ENCODE data around the gene PRICKLE2.

The PRICKLE2 gene

DNA sequence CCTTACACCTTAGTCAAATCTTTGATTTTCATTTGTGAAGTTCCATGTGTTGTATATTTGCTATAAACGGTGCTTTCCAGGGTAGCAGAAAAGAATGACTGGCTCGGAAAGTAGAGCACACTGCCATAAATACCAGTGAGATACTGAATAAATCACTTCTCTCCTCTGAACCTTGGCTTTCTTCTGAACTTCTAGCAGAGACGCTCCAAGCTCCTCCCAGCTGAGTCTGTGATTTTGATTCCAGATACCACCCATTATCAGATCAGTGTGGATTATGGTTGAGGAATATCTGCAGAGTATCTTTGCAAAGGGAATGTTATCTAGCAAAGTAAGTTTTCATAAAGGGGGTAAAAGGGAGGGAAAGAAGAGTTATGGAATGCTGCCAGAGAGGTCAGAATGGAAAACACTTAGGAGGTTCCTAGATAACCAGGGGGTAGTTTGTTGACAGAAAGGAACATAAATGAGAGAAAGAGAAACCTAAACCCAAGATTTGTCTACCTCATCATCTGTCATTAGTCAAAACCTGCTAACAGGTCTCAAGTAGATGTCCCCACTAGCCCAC is 103.4 kb downstream of the PRICKLE2 start:
- Histone ChIP-seq H3K27ac (no peak overlapping the region), H3K4me3 (ENCODE audit: low read depth in 1 of 2, low read length in 1 of 2) (no peak overlapping the region), H3K4me1 (ENCODE audit: control insufficient read depth in 1 of 2, insufficient read depth in 1 of 2, low read depth in 1 of 2, low read length in 1 of 2) (no peaks in the 10 kb centered on the region), H3K27me3 (peaks cover 43% of the 10 kb centered on the region), H3K36me3 (no peaks in the 10 kb centered on the region), H3K9me3 (no peaks in the 10 kb centered on the region)
- TF ChIP-seq, protein P1, sequence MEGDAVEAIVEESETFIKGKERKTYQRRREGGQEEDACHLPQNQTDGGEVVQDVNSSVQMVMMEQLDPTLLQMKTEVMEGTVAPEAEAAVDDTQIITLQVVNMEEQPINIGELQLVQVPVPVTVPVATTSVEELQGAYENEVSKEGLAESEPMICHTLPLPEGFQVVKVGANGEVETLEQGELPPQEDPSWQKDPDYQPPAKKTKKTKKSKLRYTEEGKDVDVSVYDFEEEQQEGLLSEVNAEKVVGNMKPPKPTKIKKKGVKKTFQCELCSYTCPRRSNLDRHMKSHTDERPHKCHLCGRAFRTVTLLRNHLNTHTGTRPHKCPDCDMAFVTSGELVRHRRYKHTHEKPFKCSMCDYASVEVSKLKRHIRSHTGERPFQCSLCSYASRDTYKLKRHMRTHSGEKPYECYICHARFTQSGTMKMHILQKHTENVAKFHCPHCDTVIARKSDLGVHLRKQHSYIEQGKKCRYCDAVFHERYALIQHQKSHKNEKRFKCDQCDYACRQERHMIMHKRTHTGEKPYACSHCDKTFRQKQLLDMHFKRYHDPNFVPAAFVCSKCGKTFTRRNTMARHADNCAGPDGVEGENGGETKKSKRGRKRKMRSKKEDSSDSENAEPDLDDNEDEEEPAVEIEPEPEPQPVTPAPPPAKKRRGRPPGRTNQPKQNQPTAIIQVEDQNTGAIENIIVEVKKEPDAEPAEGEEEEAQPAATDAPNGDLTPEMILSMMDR (IDR thresholded peaks at IDR 0.05), result no peak

DNA sequence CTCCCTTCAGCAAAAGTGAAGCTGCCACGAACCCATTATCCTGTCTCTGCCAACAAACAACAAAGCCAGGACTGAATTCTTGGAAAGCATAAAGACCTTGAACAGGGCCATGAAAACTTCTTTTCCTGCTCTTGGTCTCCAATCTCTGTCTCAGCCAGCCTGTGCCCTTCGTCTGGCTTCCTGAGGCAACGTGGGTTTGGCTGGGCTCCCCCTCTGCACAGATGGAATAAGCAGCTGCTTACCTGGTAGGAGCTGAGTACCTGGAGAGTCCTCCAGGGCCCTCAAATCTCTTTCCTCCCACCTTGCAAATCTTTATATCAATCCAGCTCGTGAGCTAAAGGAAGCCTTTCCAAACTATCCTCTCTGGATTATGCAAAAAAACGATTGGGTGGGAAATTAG is 104.4 kb downstream of the PRICKLE2 start:
- Histone ChIP-seq H3K4me3 (ENCODE audit: low read depth in 1 of 2, low read length in 1 of 2) (no peak overlapping the region), H3K9me3 (no peaks in the 10 kb centered on the region), H3K4me1 (ENCODE audit: control insufficient read depth in 1 of 2, insufficient read depth in 1 of 2, low read depth in 1 of 2, low read length in 1 of 2) (no peaks in the 10 kb centered on the region), H3K36me3 (no peaks in the 10 kb centered on the region), H3K27me3 (peaks cover 46% of the 10 kb centered on the region), H3K27ac (no peak overlapping the region)
- TF ChIP-seq, protein P1 (IDR thresholded peaks at IDR 0.05), result no peak

DNA sequence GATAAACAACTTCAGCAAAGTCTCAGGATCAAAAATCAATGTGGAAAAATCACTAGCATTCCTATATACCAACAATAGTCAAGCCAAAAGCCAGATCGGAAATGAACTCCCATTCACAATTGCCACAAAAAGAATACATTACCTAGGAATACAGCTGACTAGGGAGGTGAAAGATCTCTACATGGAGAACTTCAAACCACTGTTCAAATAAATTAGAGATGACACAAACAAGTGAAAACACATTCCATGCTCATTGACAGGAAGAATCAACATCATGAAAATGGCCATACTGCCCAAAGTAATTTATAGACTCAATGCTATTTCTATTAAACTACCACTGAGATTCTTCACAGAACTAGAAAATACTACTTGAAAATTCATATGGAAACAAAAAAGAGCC is 107.8 kb downstream of the PRICKLE2 start:
- H3K36me3 ChIP-seq, result no peaks in the 10 kb centered on the region
- no peaks in the 10 kb centered on the region for H3K9me3 ChIP-seq
- peaks cover 42% of the 10 kb centered on the region for H3K27me3 ChIP-seq
- H3K27ac ChIP-seq, result no peak overlapping the region
- TF ChIP-seq, protein P1 (IDR thresholded peaks at IDR 0.05), result no peak
- H3K4me1 ChIP-seq (ENCODE audit: control insufficient read depth in 1 of 2, insufficient read depth in 1 of 2, low read depth in 1 of 2, low read length in 1 of 2), result no peaks in the 10 kb centered on the region
- no peak overlapping the region for H3K4me3 ChIP-seq (ENCODE audit: low read depth in 1 of 2, low read length in 1 of 2)

DNA sequence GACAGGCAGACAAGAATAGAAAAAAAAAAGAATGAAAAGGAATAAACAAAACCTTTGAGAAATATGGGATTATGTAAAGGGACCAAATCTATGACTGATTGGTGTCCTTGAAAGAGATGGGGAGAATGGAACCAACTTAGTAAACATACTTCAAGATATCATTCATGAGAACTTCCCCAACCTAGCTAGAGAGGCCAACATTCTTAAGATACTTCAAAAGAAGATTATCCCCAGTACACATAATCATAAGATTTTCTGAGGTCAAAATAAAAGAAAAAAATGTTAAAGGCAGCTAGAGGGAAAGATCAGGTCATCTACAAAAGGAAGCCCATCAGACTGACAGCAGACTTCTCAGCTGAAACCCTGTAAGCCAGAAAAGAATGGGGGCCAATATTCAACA is 110.6 kb downstream of the PRICKLE2 start:
- Histone ChIP-seq H3K9me3 (no peaks in the 10 kb centered on the region), H3K27me3 (peaks cover 16% of the 10 kb centered on the region), H3K4me3 (ENCODE audit: low read depth in 1 of 2, low read length in 1 of 2) (no peak overlapping the region), H3K27ac (no peak overlapping the region), H3K4me1 (ENCODE audit: control insufficient read depth in 1 of 2, insufficient read depth in 1 of 2, low read depth in 1 of 2, low read length in 1 of 2) (no peaks in the 10 kb centered on the region), H3K36me3 (no peaks in the 10 kb centered on the region)
- TF ChIP-seq, protein P1 (IDR thresholded peaks at IDR 0.05), result no peak

DNA sequence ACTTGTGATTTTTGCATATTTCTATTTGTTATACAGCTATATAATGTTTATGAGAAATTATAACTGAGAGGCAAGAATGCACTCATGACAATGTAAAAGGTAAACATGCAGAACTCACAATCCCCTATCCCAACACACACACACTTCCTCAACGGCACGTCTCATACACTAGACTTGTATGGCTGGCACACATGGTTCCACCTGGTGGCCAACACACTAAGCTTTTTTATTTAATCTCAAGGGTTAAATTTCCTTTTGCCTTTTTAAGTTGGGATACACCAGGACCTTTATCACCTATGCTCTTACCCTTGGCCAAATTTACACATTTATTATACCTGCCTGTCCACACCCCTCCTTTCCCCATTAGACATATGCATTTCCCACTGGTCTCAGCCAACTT is 113.4 kb downstream of the PRICKLE2 start:
- TF ChIP-seq, protein P1 (IDR thresholded peaks at IDR 0.05), result no peak
- Histone ChIP-seq H3K4me3 (ENCODE audit: low read depth in 1 of 2, low read length in 1 of 2) (no peak overlapping the region), H3K4me1 (ENCODE audit: control insufficient read depth in 1 of 2, insufficient read depth in 1 of 2, low read depth in 1 of 2, low read length in 1 of 2) (no peaks in the 10 kb centered on the region), H3K27ac (no peak overlapping the region), H3K9me3 (no peaks in the 10 kb centered on the region), H3K27me3 (peaks cover 7% of the 10 kb centered on the region), H3K36me3 (no peaks in the 10 kb centered on the region)

DNA sequence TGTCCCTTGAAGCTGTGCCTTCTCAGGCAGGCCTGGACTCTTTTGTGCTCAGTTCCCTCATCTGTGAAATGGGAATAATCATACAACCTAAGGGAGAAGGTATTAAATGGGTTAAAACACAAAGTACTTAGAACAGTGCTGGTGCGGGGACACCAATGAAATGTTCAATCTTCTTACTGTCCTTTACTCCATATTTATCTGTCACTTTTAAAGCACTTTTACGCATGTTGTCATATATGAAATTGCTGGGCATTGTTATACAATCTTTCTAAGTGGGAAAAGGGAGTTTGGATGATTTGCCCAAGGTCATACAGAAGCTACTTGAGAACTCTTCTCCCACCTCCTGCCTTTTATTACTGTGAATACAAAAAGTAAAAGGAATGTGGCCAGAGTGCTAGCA is 114.2 kb downstream of the PRICKLE2 start:
- no peaks in the 10 kb centered on the region for H3K4me1 ChIP-seq (ENCODE audit: control insufficient read depth in 1 of 2, insufficient read depth in 1 of 2, low read depth in 1 of 2, low read length in 1 of 2)
- TF ChIP-seq, protein P1 (IDR thresholded peaks at IDR 0.05), result no peak
- peaks cover 6% of the 10 kb centered on the region for H3K27me3 ChIP-seq
- H3K27ac ChIP-seq, result no peak overlapping the region
- no peaks in the 10 kb centered on the region for H3K9me3 ChIP-seq
- no peak overlapping the region for H3K4me3 ChIP-seq (ENCODE audit: low read depth in 1 of 2, low read length in 1 of 2)
- H3K36me3 ChIP-seq, result no peaks in the 10 kb centered on the region

Measured in neutrophil (primary cell).